Activated CD4-positive, alpha-beta T cell treated with anti-CD3 and anti-CD28 coated beads, Interleukin-2, amount 10 ng/mL, durations not matched to agents 7 days and 5 days (primary cell): ENCODE measurements around the gene ROCK1. TPM values are rescaled to one million over a fixed set of nuclear protein-coding genes. Genes with fewer than 3 reads are reported as not detected.

Experiments
- total RNA-seq, 2 experiments: library from RNA; stranded (reverse); gene quantifications; one replicate each; pipeline ENCODE4 v1.2.3, GENCODE V29; 2021

ROCK1 gene
- total RNA-seq, 2 experiments from 2014 or later = 67.2 to 67.3 TPM

Other genes with a start within 250 kb of the ROCK1 start
- gene GREB1L, start 130.4 kb upstream of the ROCK1 start, total RNA-seq = not detected